IPS-11a (cell line): ENCODE results near the gene COX11.
A peak's percentile ranks its signal among the peaks of the same experiment; 100 is the strongest.

Source experiments
- H3K4me3 ChIP-seq: one replicate; pipeline ENCODE4 v1.5.1; 2013; ENCODE audit warnings: low read depth, low read length, control low read depth

COX11 gene

GRCh38 chr17:54968988-54969332, 506 bp upstream of the COX11 start:
- peak overlapping the region; percentile 92 for H3K4me3 ChIP-seq

- peak overlapping the region; percentile 92 for H3K4me3 ChIP-seq
These were observed 713 bp downstream of the COX11 start for GRCh38 chr17:54967621-54968261.

GRCh38 chr17:54956791-54957190, 11.7 kb downstream of the COX11 start:
- no peak overlapping the region for H3K4me3 ChIP-seq

GRCh38 chr17:54951286-54951685, 17.2 kb downstream of the COX11 start:
- no peak overlapping the region for H3K4me3 ChIP-seq

GRCh38 chr17:54950116-54950515, 18.3 kb downstream of the COX11 start:
- H3K4me3 ChIP-seq = no peak overlapping the region

- H3K4me3 ChIP-seq = no peak overlapping the region
These were observed 20.1 kb downstream of the COX11 start for GRCh38 chr17:54948380-54948779.

- H3K4me3 ChIP-seq = no peak overlapping the region
These were observed 21.1 kb downstream of the COX11 start for GRCh38 chr17:54947396-54947795.

- no peak overlapping the region for H3K4me3 ChIP-seq
These were observed 22.8 kb downstream of the COX11 start for GRCh38 chr17:54945671-54946070.

- no peak overlapping the region for H3K4me3 ChIP-seq
These were observed 23.2 kb downstream of the COX11 start for GRCh38 chr17:54945231-54945630.

- no peak overlapping the region for H3K4me3 ChIP-seq
These were observed 23.7 kb downstream of the COX11 start for GRCh38 chr17:54944796-54945195.

GRCh38 chr17:54941285-54941684, 27.2 kb downstream of the COX11 start:
- H3K4me3 ChIP-seq = no peak overlapping the region

GRCh38 chr17:54937426-54937825, 31.0 kb downstream of the COX11 start:
- no peak overlapping the region for H3K4me3 ChIP-seq

- H3K4me3 ChIP-seq = no peak overlapping the region
These were observed 31.4 kb downstream of the COX11 start for GRCh38 chr17:54937018-54937417.

GRCh38 chr17:54935471-54935870, 33.0 kb downstream of the COX11 start:
- no peak overlapping the region for H3K4me3 ChIP-seq

- no peak overlapping the region for H3K4me3 ChIP-seq
These were observed 34.5 kb downstream of the COX11 start for GRCh38 chr17:54933921-54934320.

GRCh38 chr17:54932711-54933110, 35.7 kb downstream of the COX11 start:
- H3K4me3 ChIP-seq = no peak overlapping the region

- H3K4me3 ChIP-seq = no peak overlapping the region
These were observed 40.9 kb downstream of the COX11 start for GRCh38 chr17:54927525-54927924.

GRCh38 chr17:54924405-54924804, 44.0 kb downstream of the COX11 start:
- H3K4me3 ChIP-seq = no peak overlapping the region

GRCh38 chr17:54920819-54921218, 47.6 kb downstream of the COX11 start:
- no peak overlapping the region for H3K4me3 ChIP-seq

GRCh38 chr17:54919425-54919824, 49.0 kb downstream of the COX11 start:
- no peak overlapping the region for H3K4me3 ChIP-seq

GRCh38 chr17:54916721-54917120, 51.7 kb downstream of the COX11 start:
- H3K4me3 ChIP-seq = no peak overlapping the region
